Esophagus squamous epithelium (tissue), 5 donors: ENCODE results near the gene KCNK10. TPM values are rescaled to one million over a fixed set of nuclear protein-coding genes. Genes with fewer than 3 reads are reported as not detected.

ENCODE experiments used
- DNase-seq: peaks from one replicate; lab custom pipeline; 2025; lab: John Stamatoyannopoulos, UW
- H3K27ac ChIP-seq, 4 donors: fragments of 200-600 bp; sonication (generic); one replicate each; pipeline ENCODE4 v1.5.1; 2016 to 2019; ENCODE audit warnings: mild to moderate bottlenecking in 1 of 4
- H3K27me3 ChIP-seq, 4 donors: fragments of 200-600 bp; sonication (generic); 1 replicate in 3 of 4; 2 replicates in 1 of 4; pipeline versions ENCODE4 v1.5.1 to v1.6.0; 2017 to 2021; ENCODE audit warnings: antibody characterized with exemption in 1 of 4
- H3K36me3 ChIP-seq, 3 donors: fragments of 200-600 bp; sonication (generic); one replicate each; pipeline ENCODE4 v1.5.1; 2016 to 2019
- H3K4me1 ChIP-seq, 3 donors: fragments of 200-600 bp; sonication (generic); one replicate each; pipeline ENCODE4 v1.5.1; 2017 to 2019
- H3K4me3 ChIP-seq, 4 donors: fragments of 200-600 bp; sonication (generic); 1 replicate in 3 of 4; 2 replicates in 1 of 4; pipeline ENCODE4 v1.5.1; 2016 to 2019; ENCODE audit warnings: mild to moderate bottlenecking in 2 of 4, moderate library complexity in 1 of 4
- H3K9me3 ChIP-seq, 3 donors: fragments of 200-600 bp; sonication (generic); one replicate each; pipeline ENCODE4 v1.5.1; 2016 to 2019
- CTCF ChIP-seq, 6 experiments: fragments of 450-650 bp in 4 of 6; fragments of 200-600 bp in 2 of 6; sonication (generic) in 2 of 6; IDR thresholded peaks; one replicate each; pipeline ENCODE4 v1.5.1; 2016 to 2019; ENCODE audit warnings: antibody characterized with exemption in 6 of 6, mild to moderate bottlenecking in 4 of 6, moderate library complexity in 4 of 6
- POLR2A ChIP-seq, 4 donors: fragments of 450-650 bp; IDR thresholded peaks; one replicate each; pipeline ENCODE4 v1.6.1; 2017; ENCODE audit warnings: antibody characterized with exemption in 4 of 4, mild to moderate bottlenecking in 4 of 4, moderate library complexity in 3 of 4
- WGBS, 2 donors: methylation state at CpG; one replicate each; pipeline ENCODE4 v1.1.5; 2018; 5-methylcytosine and 5-hydroxymethylcytosine counted together
- intact Hi-C: fragments of 100-400 bp; cut with DNase I; formaldehyde crosslinking; loops from one replicate; pipeline ENCODE4 v1.15.0; 2022
- total RNA-seq, 4 donors: library from RNA; depleted of rRNA; stranded (reverse); fragments of >200 nt; gene quantifications; one replicate each; pipeline ENCODE4 v1.1.0, GENCODE V29; 2016
- donor health status: DM: yes; HTN: yes; CAD: no.

The KCNK10 gene
- total RNA-seq, 4 donors from 2014 or later, result 0.57 to 4.7 (median 1.5) TPM

DNA sequence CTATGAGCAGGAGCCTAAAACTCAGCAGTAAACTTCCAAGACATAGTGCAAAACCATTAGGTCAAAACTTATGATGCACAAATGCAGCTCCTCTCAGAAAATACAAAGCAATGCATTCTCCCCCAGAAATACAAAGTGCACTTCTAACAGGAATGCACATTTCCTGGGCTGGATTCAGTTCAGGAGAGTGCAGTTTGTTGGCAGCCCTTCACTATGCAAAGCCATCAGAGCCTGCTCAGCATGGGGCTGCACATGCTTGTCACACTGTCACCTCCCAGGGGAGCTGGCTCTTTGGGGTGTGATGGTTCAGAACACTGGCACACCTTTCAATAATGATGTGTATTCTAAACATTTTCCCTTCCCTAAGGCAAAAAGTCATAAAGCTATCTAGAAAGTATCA lies 110.4 kb downstream of the KCNK10 start:
- intact Hi-C loops, result no loop called here
- Histone ChIP-seq H3K27ac (no peak overlapping the region), H3K36me3 (no peaks in the 10 kb centered on the region), H3K9me3 (no peaks in the 10 kb centered on the region), H3K4me3 (no peak overlapping the region), H3K4me1 (no peaks in the 10 kb centered on the region), H3K27me3 (peaks cover 0 to 7% (median 0%) of the 10 kb centered on the region in 4 donors)
- TF ChIP-seq POLR2A (IDR thresholded peaks at IDR 0.05) (no peak), CTCF (IDR thresholded peaks at IDR 0.05) (no peak)
- no peak for DNase-seq

DNA sequence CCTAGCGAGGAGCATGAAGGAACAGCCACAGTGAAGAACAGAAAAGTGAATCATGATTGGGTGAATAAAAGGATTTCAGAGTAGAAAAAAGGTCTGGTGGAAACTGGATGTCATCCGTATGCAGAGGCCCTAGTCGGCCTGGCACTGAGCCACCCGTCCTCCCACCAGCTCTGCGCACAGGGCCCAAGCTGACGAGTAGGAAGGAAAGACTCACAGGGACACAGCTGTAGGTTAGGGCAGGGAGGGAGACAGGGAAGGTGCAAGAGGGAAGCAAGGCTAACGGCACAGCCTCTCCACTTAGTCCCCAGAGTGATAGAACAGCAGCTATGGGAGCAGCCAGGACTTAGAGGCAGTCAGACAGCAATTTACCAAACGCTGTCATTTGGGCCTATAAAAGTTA lies 112.6 kb downstream of the KCNK10 start:
- Histone ChIP-seq H3K36me3 (no peaks in the 10 kb centered on the region), H3K9me3 (no peaks in the 10 kb centered on the region), H3K4me1 (no peaks in the 10 kb centered on the region), H3K27me3 (peaks cover 0 to 12% (median 0%) of the 10 kb centered on the region in 4 donors), H3K4me3 (no peak overlapping the region), H3K27ac (no peak overlapping the region)
- intact Hi-C loops, result no loop called here
- WGBS, 2 donors, result 69 to 71% methylated on average over 8 of the region's 8 CpGs
- DNase-seq, result no peak
- TF ChIP-seq POLR2A (IDR thresholded peaks at IDR 0.05) (no peak), CTCF (IDR thresholded peaks at IDR 0.05) (no peak)

DNA sequence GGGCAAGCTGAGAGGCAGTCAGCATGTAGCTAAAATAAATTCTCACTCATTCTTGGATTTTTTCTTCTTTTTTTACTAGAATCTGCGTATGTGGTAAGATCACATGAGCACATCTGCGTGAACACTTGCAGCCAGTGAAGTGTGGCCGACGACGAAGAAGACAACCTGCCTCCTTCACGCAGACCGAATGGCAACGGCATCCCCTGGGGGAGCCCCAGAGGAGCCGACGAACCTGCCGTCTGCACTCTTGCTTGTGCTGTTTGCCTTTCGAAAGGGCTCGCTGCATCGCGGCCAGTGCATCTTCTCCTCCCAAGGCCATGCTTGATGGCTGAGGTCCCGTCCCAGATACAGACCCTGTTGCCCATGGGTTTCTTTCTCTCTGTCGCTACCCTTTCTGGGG lies 113.8 kb downstream of the KCNK10 start:
- no peak for DNase-seq
- WGBS, 2 donors, result 73 to 83% methylated on average over 17 of the region's 17 CpGs
- Histone ChIP-seq H3K9me3 (no peaks in the 10 kb centered on the region), H3K27ac (no peak overlapping the region), H3K4me3 (no peak overlapping the region), H3K4me1 (no peaks in the 10 kb centered on the region), H3K36me3 (no peaks in the 10 kb centered on the region), H3K27me3 (peaks cover 0 to 12% (median 0%) of the 10 kb centered on the region in 4 donors)
- intact Hi-C loops, result no loop called here
- TF ChIP-seq CTCF (IDR thresholded peaks at IDR 0.05), result no peak
- no peak for TF ChIP-seq POLR2A (IDR thresholded peaks at IDR 0.05)

GRCh38 chr14:88208858-88209257 lies 114.2 kb downstream of the KCNK10 start:
- TF ChIP-seq CTCF (IDR thresholded peaks at IDR 0.05), result no peak
- no peak for TF ChIP-seq POLR2A (IDR thresholded peaks at IDR 0.05)
- intact Hi-C loops, result no loop called here
- Histone ChIP-seq H3K27ac (no peak overlapping the region), H3K4me3 (no peak overlapping the region), H3K36me3 (no peaks in the 10 kb centered on the region), H3K27me3 (peaks cover 0 to 12% (median 0%) of the 10 kb centered on the region in 4 donors), H3K9me3 (no peaks in the 10 kb centered on the region), H3K4me1 (no peaks in the 10 kb centered on the region)
- WGBS, 2 donors, result 42 to 48% methylated on average over 5 of the region's 5 CpGs
- no peak for DNase-seq

GRCh38 chr14:88204221-88204620 lies 118.8 kb downstream of the KCNK10 start:
- WGBS, 2 donors, result 62 to 64% methylated on average over 2 of the region's 4 CpGs
- no peak overlapping the region for H3K27ac ChIP-seq
- intact Hi-C loops, result no loop called here

More at GRCh38 chr14:88204221-88204620, 118.8 kb downstream of the KCNK10 start:
- no peak overlapping the region for H3K4me3 ChIP-seq
- no peaks in the 10 kb centered on the region for H3K9me3 ChIP-seq
- no peak for DNase-seq
- no peaks in the 10 kb centered on the region for H3K36me3 ChIP-seq
- TF ChIP-seq POLR2A (IDR thresholded peaks at IDR 0.05) (no peak), CTCF (IDR thresholded peaks at IDR 0.05) (no peak)
- H3K27me3 ChIP-seq, result peaks cover 0 to 12% (median 0%) of the 10 kb centered on the region in 4 donors
- no peaks in the 10 kb centered on the region for H3K4me1 ChIP-seq
